ENCODE results near the gene SLX4IP. TPM values are rescaled to one million over a fixed set of nuclear protein-coding genes. Genes with fewer than 3 reads are reported as not detected.

The SLX4IP gene
- total RNA-seq, 1 experiment from 2014 or later = 5.4 TPM

DNA sequence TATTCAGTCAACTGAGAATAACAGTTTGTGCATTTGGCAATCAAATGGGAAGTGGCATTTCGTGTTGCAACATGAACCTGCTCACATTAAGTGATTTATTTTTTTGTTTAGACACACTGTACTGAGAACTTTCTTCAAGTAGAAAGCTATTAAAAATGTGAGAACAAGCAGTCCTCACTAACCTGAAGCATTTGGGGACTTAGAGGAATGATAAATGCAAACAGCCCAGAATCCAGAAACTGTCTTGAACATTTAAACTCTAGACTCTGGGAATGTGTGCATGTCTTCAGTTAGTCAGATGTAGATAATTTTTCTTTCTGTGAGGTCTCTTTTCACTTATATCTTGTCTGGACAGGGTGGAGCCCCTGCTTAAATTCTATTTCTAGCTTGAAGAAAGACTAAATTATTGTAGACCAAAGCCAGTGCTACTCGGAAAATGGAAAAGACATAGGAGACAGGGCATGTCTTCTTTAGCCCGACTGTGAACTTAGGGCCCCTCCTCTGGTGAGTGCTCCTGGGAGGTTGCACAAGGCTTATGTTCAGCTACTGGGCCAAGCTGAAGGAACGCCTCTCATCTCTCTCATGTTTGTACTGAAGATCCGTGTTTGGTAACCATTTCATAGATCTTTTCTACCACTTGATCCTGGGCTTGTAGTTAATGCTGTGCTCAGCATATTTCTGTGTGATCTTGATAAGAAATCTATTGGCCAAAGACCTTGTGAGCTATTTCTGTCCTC, 70.1 kb downstream of the SLX4IP start:
- no peak for DNase-seq
- Mint-ChIP-seq H3K4me3 (ENCODE audit: low read depth, unreplicated experiment) (no peak overlapping the region), H3K9me3 (ENCODE audit: low read depth, unreplicated experiment) (no peaks in the 10 kb centered on the region), H3K4me1 (ENCODE audit: low read depth, unreplicated experiment) (no peaks in the 10 kb centered on the region), H3K27ac (ENCODE audit: unreplicated experiment) (no peak overlapping the region), H3K27me3 (ENCODE audit: unreplicated experiment) (no peaks in the 10 kb centered on the region), H3K36me3 (ENCODE audit: insufficient read depth, unreplicated experiment) (no peaks in the 10 kb centered on the region)
- intact Hi-C loops (cut with micrococcal nuclease; ENCODE audit: unreplicated experiment) = no loop called here
- CTCF ChIA-PET = no interaction called here
- no TSS peak for BruUV-seq (replicated peaks)
- TF ChIP-seq, protein P1, sequence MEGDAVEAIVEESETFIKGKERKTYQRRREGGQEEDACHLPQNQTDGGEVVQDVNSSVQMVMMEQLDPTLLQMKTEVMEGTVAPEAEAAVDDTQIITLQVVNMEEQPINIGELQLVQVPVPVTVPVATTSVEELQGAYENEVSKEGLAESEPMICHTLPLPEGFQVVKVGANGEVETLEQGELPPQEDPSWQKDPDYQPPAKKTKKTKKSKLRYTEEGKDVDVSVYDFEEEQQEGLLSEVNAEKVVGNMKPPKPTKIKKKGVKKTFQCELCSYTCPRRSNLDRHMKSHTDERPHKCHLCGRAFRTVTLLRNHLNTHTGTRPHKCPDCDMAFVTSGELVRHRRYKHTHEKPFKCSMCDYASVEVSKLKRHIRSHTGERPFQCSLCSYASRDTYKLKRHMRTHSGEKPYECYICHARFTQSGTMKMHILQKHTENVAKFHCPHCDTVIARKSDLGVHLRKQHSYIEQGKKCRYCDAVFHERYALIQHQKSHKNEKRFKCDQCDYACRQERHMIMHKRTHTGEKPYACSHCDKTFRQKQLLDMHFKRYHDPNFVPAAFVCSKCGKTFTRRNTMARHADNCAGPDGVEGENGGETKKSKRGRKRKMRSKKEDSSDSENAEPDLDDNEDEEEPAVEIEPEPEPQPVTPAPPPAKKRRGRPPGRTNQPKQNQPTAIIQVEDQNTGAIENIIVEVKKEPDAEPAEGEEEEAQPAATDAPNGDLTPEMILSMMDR (IDR thresholded peaks at IDR 0.05; ENCODE audit: unreplicated experiment) = no peak

DNA sequence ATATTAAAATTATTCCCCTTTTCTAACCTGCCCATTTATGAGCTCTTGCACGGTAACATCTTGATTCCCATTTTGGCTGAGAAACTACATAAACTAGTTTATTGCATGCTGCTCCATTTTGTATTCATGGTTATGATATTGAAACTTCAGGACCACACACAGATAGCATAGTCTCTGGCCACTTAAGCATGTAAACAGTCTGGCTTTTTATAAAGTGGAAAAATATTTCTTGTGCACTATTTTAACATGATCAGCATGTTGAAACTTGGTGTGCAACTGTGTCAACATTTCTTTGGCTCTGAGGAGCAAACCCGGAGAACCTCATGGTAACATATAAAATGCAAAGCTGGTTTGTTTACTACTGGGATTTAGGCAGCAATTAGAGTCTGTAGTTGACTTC, 70.7 kb downstream of the SLX4IP start:
- Mint-ChIP-seq H3K4me1 (ENCODE audit: low read depth, unreplicated experiment) (no peaks in the 10 kb centered on the region), H3K9me3 (ENCODE audit: low read depth, unreplicated experiment) (no peaks in the 10 kb centered on the region), H3K36me3 (ENCODE audit: insufficient read depth, unreplicated experiment) (no peaks in the 10 kb centered on the region), H3K27me3 (ENCODE audit: unreplicated experiment) (no peaks in the 10 kb centered on the region), H3K4me3 (ENCODE audit: low read depth, unreplicated experiment) (no peak overlapping the region), H3K27ac (ENCODE audit: unreplicated experiment) (no peak overlapping the region)
- no peak for DNase-seq
- BruUV-seq (replicated peaks) = no TSS peak
- intact Hi-C loops (cut with micrococcal nuclease; ENCODE audit: unreplicated experiment) = no loop called here
- TF ChIP-seq, protein P1 (IDR thresholded peaks at IDR 0.05; ENCODE audit: unreplicated experiment) = no peak
- CTCF ChIA-PET = no interaction called here

DNA sequence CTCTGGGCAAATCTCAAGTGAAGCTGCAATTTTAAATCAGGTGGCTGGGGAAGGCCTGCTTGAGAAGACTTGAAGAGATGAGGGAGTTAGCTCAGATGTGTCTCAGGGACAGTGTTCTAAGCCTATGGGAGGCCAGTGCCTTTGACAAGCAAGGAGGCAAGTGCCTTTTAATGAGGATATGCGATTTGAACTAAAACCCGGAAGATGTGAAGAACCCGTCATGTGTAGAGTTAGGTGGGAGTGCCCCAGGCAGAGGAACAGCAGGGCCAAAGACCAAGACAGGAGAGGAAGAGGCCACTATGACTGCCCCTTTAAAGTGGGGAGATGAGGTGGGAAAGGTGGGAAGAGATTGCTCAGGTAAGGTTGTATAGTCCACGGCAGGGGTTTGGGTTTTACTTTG, 71.9 kb downstream of the SLX4IP start:
- BruUV-seq (replicated peaks) = no TSS peak
- intact Hi-C loops (cut with micrococcal nuclease; ENCODE audit: unreplicated experiment) = no loop called here
- CTCF ChIA-PET = no interaction called here
- no peak overlapping the region for H3K27ac Mint-ChIP-seq (ENCODE audit: unreplicated experiment)
- no peaks in the 10 kb centered on the region for H3K9me3 Mint-ChIP-seq (ENCODE audit: low read depth, unreplicated experiment)
- H3K27me3 Mint-ChIP-seq (ENCODE audit: unreplicated experiment) = no peaks in the 10 kb centered on the region
- H3K4me3 Mint-ChIP-seq (ENCODE audit: low read depth, unreplicated experiment) = no peak overlapping the region
- H3K36me3 Mint-ChIP-seq (ENCODE audit: insufficient read depth, unreplicated experiment) = peaks cover 5% of the 10 kb centered on the region
- no peaks in the 10 kb centered on the region for H3K4me1 Mint-ChIP-seq (ENCODE audit: low read depth, unreplicated experiment)
- TF ChIP-seq, protein P1 (IDR thresholded peaks at IDR 0.05; ENCODE audit: unreplicated experiment) = no peak
- DNase-seq = no peak

DNA sequence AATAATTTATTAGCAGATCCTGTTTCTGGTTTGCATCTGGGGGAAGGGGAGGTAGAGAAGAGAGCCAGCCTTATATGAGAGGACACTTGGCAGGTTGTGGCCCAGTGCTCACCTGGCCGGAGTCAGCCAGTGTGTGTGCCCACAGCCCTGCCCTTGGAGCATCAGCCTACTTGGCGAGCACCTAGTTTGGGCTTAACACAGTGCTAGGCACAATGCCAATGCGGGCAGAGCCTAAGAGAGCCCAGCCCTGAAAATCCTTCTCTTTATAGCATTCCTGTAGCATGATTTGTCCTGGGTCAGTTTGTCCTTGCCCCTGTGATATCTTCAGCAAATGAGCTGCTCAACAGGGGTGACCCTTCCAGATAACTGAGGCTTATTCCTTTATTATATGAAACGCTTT, 73.0 kb downstream of the SLX4IP start:
- H3K36me3 Mint-ChIP-seq (ENCODE audit: insufficient read depth, unreplicated experiment) = peaks cover 5% of the 10 kb centered on the region
- no peak overlapping the region for H3K27ac Mint-ChIP-seq (ENCODE audit: unreplicated experiment)
- no peak overlapping the region for H3K4me3 Mint-ChIP-seq (ENCODE audit: low read depth, unreplicated experiment)
- TF ChIP-seq, protein P1 (IDR thresholded peaks at IDR 0.05; ENCODE audit: unreplicated experiment) = no peak
- no TSS peak for BruUV-seq (replicated peaks)
- CTCF ChIA-PET = no interaction called here
- no peaks in the 10 kb centered on the region for H3K27me3 Mint-ChIP-seq (ENCODE audit: unreplicated experiment)
- intact Hi-C loops (cut with micrococcal nuclease; ENCODE audit: unreplicated experiment) = no loop called here
- H3K9me3 Mint-ChIP-seq (ENCODE audit: low read depth, unreplicated experiment) = no peaks in the 10 kb centered on the region
- DNase-seq = no peak
- no peaks in the 10 kb centered on the region for H3K4me1 Mint-ChIP-seq (ENCODE audit: low read depth, unreplicated experiment)
